NCI-H2196 treated with DMSO at 0.1 percent for 48 hours (cell line): ENCODE data around the gene USPL1.
"Not testable (repeated sequence)": the region's sequence is repeated elsewhere in the genome, so short reads cannot be mapped to it uniquely, and the experiment has no call there.

Experiments
- DNase-seq: peaks from one replicate; lab custom pipeline; 2025; ENCODE audit not compliant: unreplicated experiment; lab: John Stamatoyannopoulos, UW

The USPL1 gene

DNA sequence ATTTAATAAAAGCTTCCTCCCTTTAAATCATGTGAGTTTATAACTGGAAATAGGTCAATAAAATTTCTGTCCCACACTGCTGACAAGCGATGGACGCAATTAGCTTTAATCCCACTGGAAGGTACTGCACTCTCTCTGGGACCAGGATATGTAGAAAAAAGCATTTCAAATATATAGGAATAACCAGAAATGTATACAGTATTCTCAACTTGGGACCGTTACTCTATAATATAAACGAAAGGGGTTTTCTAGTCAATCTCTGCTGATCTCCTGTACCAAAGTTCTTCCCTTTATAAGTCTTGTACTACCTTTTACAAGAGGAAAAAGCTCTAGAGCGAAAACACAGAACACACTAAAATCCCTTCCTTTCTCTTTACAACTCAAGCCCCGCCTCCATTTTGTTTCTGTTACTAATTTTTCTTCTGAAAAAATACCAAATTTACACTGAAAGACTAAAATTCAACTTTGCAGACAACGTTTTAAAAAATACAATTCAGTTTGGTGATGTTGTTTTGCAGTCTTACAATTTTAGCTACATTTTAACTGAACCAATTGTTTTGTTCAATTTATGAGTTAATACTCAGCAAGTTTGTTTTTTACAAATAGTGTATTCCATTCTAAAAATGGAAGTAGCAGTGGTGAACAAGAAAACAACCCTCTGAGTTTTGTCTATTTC lies 1.7 kb upstream of the USPL1 start:
- no peak for DNase-seq

- peak; percentile 18 for DNase-seq
Observed at GRCh38 chr13:30616927-30617314, 799 bp upstream of the USPL1 start.

DNA sequence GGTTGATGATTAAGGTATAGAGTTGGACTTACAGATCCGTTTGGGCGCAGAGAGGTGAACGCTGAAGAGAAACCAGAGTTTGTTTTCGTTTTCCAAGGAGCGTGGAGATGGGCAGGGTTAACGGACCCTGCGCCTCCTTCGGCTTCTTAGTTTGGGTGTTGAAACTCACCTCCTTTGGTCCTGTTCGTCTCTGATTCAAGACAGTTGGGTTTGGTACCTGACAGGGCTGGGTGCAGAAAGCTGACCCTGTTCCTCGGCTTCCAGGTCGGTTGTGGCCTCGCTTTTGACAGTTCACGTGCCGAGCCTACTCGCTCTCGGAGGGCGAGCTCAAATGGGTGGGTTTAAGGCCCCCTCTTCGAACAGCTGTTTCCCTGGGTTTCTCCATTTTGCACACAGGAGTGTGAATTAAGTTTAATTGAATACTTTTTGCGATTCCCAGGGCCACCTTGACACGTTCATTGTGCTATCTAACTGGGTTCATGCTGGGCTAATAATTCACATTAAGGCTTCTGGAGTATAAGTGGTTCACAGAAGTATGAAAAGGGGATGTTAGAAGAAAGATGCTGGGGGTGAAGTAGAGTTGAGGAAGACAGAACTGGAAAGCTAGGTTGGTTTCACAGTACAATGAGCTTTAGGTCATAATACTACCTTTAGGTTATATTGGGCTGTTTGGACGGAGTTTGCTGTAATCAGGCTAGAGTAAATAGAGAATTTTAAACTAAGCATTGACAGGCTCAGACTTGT lies 638 bp downstream of the USPL1 start:
- no peak for DNase-seq

GRCh38 chr13:30618930-30619279 lies 1.2 kb downstream of the USPL1 start:
- no peak for DNase-seq

- no peak for DNase-seq
Observed at GRCh38 chr13:30619731-30620130, 2.0 kb downstream of the USPL1 start.

- no peak for DNase-seq
Observed at GRCh38 chr13:30620941-30621340, 3.2 kb downstream of the USPL1 start.

- DNase-seq = no peak
Observed at GRCh38 chr13:30622551-30622950, 4.8 kb downstream of the USPL1 start.

DNA sequence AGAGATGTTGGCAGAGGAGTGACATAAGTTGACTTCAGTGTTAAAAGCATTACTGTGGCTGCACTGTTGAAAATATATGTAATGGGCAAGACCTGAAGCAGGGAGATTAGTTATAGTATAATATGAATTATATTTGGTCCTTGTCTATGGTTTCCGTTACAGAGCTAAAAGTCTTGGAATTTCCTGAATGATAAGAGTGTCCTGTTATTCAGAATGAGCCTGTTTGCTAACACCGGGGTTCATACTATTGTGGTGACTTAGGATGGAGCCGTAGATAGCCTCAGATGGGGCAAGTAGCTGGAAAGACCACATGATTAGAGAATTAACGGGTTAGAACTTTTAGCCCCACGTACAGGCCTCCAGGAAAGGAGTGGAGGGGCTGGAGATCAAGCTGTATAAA lies 5.7 kb downstream of the USPL1 start:
- no peak for DNase-seq

GRCh38 chr13:30624630-30625029 lies 6.9 kb downstream of the USPL1 start:
- no peak for DNase-seq

DNA sequence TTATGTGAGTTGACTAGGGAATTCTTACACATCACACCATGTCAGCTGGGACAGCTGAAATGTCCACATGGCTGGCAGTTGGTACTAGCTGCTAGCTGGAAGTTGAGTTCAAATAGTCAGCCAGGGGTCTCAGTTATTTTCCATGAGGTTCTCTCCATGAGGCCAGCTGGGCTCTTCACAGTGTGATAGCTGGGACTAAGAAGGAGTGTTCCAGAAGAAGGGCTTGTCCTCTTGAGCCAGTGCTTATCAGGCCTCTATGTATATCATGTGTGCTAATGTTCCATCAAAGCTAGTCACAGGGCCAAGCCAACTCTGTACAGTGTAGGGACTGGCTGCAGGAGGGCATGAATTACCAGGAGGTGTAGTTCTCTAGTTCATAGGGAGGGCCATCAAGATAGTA lies 11.8 kb downstream of the USPL1 start:
- DNase-seq = no peak

DNA sequence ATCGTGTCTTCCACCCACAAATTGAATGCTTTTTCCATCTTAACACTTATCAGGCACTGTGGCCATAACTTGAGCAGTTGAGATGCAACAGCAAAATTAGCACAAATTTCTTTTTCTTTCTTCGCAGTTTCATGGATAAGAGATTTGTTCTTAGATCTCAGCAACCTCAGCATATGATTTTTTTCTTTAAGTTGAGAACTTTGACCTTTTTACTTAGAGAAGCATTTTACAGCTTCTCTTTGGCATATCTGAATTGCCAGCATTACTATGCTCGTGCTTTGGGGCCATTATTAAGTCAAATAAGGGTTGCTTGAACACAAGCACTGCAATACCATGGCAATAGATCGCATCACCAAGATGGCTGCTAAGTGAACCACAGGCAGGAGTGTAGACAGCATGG lies 16.1 kb downstream of the USPL1 start:
- no peak for DNase-seq

GRCh38 chr13:30634838-30635237 lies 17.1 kb downstream of the USPL1 start:
- no peak for DNase-seq

DNA sequence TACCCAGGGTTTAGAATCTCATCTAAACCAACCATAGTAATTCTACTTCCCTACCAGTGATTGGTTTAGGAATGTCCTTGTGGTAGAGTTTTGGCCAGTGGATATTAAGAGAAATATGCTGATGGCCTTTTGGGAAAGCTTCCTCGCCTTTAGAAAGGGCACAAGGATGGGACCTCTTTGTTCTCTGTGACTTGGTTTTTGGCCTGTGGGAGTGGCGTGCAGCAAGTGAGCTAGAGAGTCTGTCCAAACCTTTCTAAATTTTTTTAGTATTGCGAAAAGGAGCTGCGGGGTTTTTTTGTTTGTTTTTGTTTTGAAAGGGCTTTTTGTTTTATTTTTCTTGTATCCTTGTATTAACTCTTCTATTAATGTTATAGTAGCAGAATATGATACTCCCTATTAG lies 20.6 kb downstream of the USPL1 start:
- no peak for DNase-seq

DNA sequence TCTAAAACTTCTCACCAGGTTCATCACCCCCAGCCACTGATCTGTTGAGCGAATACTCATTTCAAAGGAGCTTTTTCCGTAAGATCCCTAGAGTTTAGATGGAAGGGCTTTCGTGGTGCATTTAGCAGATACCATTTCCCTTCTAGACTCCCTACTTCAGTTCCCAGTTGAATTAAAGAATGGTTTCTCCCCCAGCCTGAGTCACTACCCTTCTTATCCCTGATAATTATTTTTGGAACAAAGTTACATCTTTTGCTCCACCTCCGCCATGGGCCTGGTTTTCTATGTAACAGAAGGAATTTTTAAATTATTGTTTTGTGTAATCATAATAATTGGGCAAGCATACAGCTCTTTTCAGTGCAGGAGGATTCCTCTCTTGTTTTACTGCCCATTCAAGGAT lies 22.0 kb downstream of the USPL1 start:
- DNase-seq = no peak

- not testable (repeated sequence) for DNase-seq
Observed at GRCh38 chr13:30641173-30641572, 23.5 kb downstream of the USPL1 start.

DNA sequence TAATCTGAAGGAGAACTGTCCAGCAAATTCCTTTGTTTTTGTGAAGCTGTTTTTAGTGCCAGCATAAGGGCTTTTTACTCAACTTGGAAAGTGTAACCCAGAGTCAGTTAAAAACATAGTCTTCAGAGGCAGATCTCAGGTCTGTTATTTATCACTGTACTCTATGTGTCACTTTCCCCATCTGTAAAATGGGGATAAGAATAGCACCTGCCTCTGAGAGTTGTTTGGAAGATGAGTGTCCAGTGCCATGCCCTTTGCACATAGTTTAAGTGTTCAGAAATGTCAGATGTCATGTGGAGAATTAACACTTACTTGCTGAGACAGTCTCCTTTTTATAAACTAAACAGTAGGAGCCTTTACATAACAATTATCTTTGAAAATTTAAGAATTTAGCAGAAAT lies 27.9 kb downstream of the USPL1 start:
- no peak for DNase-seq

DNA sequence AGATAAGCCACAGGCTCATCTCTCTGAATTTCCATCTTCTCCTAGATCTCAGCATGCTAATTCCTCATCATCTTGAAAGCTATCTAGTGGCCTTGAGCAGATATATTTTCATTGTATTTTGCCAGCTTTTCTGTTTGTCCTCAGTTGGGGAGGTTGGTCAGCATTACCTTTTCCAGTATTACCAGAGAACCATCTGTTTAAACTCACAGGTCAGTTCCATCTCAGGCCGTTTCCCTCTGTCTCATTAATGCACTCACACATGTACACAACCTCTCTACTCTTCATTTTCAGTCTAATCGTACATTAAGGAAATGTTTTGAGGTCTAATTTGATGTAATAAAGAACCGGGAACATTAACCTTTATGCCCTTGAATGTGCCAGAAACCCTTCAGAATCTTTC lies 29.7 kb downstream of the USPL1 start:
- DNase-seq = no peak

GRCh38 chr13:30647824-30648521 lies 30.3 kb downstream of the USPL1 start:
- no peak for DNase-seq

- DNase-seq = no peak
Observed at GRCh38 chr13:30648522-30649012, 30.8 kb downstream of the USPL1 start.

- not testable (repeated sequence) for DNase-seq
Observed at GRCh38 chr13:30651648-30652047, 33.9 kb downstream of the USPL1 start.

- DNase-seq = no peak
Observed at GRCh38 chr13:30652746-30653386, 35.1 kb downstream of the USPL1 start.

GRCh38 chr13:30654430-30654829 lies 36.7 kb downstream of the USPL1 start:
- DNase-seq = no peak
